Stimulated activated CD4-positive, alpha-beta T cell treated with anti-CD3 and anti-CD28 coated beads, Interleukin-12 subunit alpha, Interleukin-12 subunit beta, amount 100 ng/mL, for 4 hours (primary cell): ENCODE results near the gene TMEM123.

ENCODE experiments used
- DNase-seq: peaks from one replicate; pipeline ENCODE4 v3.0.0-alpha.2; 2020

Gene TMEM123, protein sequence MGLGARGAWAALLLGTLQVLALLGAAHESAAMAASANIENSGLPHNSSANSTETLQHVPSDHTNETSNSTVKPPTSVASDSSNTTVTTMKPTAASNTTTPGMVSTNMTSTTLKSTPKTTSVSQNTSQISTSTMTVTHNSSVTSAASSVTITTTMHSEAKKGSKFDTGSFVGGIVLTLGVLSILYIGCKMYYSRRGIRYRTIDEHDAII

DNA sequence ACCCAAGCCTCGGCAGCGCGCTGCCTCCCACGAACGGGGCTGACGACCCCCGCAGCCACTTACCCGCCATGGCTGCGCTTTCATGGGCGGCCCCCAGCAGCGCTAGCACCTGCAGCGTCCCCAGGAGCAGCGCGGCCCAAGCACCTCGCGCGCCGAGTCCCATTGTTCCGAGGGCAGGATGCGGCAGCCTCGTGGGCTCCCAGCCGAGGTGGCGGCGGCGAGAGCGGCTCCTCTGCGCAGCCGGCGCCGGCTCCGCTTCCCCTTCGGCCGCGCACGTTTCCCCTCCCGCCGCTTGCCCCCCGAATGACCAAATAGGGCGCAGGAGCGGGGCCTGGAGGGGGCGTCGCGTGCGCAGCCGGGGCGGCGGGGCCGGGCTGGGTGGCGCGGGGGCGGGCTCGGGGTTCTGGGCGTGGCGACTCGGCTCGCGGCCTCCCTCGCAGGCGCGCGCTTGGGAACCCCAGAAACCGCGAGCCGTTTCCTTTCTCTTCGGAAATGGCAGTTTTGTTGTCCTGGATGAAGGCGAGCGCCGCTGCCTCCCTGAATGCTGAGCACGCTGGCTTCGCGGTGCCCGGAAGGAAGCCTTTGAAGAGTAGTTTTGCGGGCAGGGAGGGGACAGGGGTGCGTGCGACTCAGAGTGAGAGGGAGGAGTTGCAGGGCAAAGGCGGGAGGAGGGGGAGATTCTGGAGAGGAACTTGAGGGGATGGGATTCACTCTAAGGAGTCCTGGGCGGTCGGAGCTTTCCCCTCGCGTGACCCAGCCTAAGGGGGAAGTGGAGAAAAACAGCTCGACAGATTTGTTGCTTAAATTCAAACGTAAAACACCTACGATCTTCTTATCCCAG is at the start of gene TMEM123:
Gene TMEM123, minus strand, starts transcription at position 305 of the 841 bp plus-strand sequence. Its CDS starts 142 bp downstream, at position 163.
- peak; percentile 83 for DNase-seq

DNA sequence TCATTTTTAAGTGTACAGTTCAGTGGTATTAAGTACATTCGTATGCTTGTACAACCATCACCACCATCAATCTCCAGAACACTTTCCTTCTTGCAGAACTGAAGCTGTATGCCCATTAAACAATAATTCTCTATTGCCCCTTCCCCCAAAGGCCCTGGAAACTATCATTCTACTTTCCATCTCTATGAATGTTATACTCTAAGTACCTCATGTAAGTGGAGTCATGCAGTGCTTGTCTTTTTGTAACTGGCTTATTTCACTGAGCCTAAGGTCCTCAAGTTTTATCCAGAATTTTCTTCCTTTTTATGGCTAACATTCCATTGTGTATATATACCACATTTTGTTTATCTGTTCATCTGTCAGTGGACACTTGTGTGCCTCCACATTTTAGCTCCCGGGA is 48.3 kb upstream of the TMEM123 start:
- no peak for DNase-seq

DNA sequence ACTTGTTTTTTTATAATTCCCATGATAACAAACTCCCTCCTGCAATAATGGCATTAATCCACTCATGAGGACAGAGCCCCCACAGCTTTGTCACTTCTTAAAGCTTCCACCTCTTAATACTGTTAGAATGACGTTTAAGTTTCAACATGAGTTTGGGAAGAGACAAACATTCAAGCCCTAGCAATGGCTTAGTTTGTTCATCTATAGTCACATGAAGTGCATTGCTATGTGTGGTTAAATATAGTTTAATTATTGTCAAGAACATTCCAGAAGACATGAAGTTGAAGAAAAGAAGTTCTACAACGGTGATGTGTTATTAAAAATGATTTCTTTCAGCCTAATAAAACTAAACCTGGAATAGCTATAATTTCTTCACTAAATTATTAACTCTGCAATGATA is 47.4 kb upstream of the TMEM123 start:
- DNase-seq, result no peak

DNA sequence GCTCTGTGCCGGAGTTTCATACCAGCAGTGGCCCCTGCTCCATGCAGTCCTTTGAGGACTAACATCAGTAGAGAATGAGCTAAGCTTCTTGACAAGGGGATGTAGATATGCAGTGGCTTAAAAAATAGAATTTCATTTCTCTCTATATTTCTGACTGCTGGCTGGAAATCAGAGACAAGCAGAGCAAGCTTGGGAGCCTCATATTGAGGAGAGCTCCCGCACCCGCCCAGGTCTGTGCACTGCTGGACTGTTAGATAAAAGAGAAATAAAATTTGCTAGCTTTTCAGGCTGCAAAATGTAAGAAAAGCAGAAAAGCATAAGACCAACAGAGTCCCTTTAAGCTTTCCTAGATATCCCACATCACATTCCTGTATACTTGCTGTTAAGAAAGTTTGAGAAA is 46.6 kb upstream of the TMEM123 start:
- DNase-seq, result no peak

DNA sequence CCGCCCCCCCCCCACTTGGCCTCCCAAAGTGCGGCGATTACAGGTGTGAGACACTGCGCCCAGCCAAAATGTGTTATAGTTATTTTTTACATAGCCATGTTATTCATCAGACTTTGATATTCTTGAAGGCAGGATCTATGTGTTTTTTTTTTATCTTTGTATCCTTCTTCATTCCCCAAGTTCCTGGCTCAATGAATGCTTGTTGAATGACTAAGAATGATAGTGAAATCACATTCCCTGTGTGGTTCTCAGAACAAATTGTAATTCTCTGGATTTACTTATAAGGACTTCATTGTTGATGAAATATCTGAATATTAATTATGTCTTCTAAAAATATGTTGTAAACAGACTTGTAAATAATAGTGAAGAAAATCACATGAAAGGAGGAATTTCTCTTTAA is 44.5 kb upstream of the TMEM123 start:
- DNase-seq, result no peak

DNA sequence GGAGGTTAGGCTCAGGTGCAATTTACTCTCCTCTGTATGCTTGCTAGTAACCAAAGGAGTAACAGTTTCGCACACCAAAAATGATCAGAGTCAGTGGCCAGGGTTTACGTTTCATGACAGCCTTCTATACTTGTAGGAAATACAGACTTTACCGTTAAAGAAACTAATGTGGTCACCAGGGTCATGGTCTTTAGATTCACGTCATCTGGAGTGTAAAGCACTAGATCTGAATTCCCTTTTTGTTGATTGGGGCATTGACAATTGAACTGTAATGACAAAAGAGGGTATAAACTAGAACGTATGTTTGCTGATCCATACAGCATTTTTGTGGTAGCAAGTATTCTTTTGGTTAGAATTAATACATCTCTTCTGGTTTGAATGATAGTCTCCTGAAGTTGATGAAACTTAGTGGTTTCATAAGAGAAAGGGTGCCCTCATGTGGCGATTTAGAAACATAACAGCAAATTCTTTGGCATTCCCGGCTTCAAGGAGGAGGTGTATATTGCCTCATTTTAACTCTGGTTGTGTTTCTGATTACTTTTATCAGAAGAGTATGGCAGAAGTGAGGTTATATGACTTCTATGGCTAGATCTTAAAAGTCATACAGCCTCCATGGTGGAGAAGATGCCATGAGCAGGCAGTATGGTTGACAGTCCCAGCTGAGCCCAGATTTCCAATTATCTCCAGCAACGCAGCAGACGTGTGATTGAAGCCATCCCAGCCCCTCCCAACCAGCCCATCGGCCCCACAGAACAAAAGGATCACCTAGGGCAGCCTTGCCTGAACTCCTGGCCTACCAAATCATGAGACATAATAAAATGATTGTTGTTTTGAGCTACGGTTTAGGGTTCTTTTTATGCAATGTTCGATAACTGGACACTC is 42.8 kb upstream of the TMEM123 start:
- no peak for DNase-seq

DNA sequence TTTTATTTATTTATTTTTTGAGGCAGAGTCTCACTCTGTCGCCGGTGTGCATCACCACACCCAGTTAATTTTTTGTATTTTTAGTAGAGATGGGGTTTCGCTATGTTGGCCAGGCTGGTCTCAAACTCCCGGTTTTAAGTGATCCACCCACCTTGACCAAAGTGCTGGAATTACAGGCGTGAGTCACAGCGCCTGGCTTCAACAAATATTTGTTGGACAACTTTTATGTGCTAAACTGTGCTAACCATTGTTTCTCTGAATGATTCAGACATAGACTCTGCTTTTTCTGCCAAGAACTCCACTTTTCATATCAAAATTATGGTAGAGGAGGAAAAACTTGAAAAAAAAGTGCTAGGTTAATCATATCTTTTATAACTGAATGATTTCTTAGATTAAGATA is 41.7 kb upstream of the TMEM123 start:
- no peak for DNase-seq

DNA sequence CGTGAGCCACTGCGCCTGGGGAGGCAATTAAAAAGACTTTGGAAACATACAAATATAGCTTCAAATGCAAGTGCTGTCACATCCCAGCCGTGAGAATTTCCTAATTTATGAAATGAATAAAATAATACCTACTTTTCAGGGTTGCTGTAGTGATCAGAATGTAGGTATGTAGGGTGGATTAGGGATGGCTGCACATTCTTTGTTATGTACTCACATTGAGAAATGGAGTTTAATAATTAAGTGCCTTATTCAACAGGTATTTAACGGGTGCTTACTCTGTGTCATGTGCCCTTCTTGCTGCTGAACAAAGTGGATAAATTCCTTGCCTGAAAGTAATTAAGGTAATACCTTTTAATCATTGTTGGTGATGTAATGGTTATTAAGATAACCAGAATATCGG is 41.0 kb upstream of the TMEM123 start:
- no peak for DNase-seq

DNA sequence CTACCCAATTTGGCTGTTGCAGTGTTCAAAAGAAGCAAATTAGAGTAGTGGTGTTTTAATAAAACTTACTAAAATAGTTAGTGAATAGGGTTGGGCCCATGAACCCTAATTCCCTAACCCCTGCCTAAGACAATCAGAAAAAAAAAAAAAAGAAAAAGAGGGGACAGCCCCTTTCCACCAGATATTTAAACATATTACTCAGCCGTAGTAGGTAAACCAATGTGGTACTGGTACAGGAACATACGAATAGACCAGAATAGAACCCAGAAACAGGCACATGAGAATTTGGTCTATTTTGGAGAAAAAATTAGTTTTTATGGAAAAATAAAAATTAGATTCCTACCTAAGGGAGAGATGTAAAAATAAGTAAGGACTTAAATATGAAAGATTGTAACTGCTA is 39.4 kb upstream of the TMEM123 start:
- no peak for DNase-seq

DNA sequence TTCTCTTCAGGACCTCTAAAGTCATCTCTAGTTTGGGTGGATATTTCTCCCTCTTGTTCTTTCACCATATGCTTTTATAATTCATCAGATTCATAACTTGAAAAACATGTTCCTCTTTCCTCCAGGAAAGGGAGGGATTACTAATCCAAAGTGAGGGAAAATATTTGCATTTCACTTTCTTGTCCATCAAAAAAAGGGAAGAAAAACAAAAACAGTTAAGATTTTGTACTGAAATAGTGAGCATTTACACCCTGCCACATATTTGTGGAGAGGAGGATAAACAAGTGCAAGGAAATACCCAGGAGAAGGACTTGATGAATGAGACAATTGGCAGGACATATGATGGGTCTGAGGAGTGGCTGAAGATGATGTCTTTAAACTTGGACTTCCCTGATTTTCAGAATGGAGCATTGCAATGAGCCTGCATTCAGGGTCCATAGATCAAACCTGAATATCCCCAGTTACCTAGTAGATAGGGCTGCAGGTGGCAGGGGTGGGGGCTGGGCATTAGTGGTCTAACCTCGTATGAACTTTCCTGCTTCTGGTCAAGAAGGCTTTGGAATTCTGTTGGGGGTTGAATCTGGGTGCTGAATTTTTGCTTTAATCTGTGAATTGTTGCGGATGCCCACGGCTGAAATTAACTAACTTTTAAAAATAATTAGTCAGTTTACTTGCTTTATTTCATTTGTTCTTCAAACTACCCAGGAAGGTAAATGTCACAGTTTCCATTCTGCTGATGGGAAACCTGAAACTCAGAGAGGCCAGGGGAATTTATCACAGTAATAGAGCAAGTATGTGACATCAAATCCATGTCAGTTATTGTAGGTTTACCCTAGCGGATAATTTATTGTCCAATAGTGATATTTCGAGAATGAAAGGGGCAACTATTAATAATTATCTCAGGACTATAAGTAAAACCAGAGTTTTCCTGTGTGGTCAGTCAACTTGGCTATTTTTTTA is 36.9 kb upstream of the TMEM123 start:
- DNase-seq, result no peak

DNA sequence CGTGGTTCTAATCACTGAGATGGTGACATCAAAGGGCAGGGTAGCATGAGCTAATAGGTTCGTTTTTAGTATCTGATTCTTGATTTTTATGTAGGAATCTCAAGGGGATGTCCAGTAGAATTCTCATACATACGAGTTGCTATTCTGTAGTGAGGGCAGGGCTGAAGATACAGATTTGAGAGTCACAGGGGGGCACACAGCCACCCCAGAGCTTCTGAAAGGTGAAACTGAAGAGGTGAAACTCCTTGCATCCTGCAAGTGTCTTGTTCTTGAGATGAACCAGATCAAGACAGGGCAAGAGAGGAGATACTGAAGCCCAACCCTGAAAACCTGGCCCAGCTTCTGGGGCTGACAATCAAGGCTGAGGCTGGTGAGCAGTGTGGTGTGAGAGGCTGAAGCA is 35.6 kb upstream of the TMEM123 start:
- DNase-seq, result no peak

DNA sequence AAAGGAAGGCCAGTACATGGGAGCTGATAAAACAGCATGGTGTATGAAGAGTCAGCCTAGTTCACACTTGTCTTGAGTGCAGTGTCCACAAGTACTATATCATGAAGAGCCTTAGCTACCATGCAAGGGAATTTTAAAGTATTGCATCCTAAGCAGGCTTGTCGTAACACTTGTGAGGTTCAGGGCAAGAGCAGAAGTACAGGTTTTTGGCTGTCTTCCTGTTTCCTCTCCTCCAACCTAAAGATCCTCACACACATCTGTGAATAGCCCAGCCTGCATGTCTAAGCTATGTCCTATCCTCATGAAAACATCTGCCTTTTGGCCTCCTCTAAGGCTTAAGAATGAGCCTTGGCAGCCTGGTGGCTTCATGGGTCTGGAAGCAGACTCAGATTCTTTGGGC is 34.6 kb upstream of the TMEM123 start:
- no peak for DNase-seq

DNA sequence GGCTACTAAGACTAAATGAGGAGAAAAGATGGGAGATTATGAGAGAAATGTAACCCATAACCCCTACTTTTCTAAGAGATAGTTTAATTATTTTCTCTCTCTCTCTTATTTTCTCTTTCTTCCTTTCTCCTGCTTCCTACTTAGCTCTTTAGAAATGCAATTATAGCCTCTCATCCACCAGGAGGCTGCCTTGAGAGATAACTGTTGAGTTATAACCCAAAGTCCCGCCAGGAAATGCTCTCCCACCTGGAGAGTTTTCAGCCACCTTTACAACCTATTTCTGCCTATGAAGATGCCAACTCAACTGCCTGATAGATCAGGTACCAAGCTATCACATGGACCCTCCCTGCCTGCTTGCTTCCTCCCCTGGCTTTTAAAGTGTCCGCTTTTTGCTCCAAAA is 34.0 kb upstream of the TMEM123 start:
- DNase-seq, result no peak

DNA sequence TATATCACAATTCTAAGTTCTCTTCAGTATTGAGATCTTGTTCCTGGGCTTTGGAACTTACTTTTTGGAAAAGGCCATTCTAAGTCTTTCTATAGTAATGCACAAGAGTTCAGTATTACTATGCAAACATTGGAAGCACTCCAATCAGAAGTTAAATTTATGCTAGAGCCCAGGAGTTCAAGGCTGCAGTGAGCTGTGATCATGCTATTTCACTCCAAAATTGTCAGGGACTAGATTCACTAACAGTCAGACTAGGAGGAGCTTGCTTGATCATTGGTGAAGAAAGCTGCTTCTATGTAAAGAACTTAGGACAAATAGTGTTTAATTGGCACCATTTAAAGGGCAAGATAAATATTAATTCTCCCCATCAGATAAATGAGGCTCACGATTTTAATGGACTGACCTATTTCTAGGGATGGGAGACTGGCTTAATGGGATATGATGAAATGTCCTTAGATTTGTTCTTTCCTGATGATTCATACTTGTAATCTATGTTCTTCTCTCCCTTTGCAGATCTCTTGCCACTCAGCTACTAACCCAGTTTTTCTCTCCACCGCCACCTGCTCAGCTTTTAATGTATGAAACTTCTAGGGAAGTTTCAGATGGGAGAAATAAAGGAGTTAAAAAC is 32.6 kb upstream of the TMEM123 start:
- no peak for DNase-seq

DNA sequence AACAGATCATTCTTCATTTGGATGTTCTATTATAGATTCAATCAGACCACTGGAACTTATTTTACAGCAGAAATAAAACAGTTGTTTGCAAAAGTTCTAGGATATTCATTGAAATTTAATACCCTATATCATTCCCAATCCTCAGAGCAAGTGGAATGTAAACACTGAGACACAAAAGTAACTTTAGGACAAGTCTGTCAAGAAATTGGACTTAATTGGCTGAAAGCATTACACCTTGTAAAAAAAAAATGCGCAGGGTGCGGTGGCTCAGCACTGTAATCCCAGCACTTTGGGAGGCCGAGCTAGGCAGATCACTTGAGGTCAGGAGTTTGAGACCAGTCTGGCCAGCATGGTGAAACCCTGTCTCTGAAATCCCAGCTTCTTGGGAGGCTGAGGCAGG is 29.9 kb upstream of the TMEM123 start:
- no peak for DNase-seq

DNA sequence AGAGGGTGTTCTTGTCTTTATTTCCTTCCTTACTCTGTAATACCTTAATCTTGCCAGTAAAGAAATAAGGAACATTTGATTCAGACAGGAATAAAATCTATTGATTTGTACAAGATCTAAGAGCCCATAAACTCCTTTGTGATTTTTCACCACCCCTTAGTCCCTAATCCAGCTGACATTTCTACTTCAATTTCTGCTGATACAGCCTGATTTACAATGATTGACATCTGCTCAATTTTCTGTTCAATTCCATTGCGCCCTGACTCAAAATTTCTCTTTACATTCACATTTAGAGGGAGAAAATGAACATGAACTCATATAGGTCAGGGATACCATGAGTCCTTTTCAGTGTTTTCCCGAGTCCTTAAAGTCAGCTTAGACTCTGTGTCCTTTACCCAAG is 27.2 kb upstream of the TMEM123 start:
- no peak for DNase-seq

DNA sequence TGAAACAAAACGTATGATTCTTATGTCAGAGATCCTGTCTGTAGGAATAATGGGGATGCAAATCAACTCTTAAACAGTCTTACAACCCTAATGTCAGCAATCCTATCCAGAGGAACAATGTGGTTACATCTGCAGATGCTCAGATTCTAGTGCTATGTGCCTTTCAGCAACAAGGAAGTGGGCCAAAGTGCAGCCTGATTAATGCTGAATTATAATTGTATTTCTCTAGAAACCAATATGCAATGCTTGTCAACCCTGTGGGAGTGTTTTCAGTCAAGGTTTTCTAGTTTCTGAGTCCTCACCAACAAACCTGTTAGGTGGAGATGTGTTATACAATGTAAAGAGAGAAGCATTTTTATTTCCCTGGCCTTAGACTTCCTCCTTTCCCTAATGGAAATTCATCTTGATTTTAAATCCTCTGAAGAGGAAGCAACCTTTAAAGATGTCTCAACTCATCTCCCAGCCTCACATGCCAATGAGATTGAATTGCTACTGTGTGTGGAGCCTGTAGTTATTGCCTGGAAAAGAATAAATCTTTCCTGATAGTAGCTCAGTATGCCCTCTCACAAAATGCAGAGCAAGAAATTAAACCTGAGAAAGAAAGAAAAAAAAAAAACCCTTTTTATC is 26.2 kb upstream of the TMEM123 start:
- no peak for DNase-seq

DNA sequence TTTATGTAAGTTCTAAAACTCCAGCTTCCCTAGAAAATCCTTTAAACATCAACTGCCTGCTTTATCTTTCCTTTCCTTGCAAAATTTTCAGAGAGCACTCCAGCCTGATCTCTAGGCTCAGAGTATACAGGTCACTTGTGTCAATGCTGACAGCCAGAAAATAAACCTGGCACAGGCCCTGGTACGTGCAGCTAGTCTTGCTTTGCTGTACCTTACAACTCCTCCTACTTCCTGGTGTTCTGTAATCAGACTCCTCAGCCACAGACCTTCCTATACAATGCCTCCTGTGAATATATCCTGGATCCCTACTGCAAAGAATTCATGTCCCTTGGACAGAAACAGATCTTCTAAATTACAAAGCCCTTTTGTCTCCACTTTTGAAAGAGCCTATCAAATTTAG is 24.2 kb upstream of the TMEM123 start:
- DNase-seq, result no peak

DNA sequence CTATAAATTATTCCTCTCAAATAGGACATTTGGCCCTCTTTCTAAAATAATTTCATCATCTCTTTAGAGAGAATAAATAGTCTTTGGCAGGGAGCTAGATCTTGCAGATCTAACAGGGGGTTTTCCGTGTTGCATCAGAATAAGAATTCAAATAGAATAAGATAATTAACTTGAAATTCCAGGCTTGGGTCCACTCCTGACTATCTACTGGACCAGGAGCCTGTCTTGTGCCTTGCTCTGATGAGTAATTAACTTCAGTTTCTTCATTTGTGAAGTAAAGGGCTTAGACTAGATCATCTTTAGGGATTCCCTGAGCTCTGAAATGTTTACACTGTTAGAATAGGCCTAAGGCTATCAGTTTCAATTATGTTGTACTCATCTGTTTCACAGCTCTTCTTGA is 23.5 kb upstream of the TMEM123 start:
- no peak for DNase-seq

DNA sequence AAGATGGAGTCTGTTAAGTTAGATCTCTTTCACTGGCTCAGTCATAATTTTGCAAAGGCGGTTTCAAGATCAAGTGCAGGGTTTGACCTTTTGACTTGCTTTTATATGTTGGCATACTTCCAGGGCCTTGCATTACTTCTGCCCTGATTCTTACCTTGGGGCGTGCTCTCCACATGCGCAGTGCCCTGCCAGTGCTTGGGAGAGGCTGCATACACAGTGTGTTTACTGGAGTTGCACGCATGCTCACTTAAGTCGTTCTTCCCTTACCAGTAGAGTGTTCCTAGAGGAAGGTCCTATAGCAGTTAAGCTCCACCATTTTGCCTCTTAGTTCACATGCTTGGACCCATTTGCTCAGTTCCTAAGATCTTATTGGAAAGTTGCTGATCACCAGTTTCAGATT is 21.0 kb upstream of the TMEM123 start:
- DNase-seq, result no peak

DNA sequence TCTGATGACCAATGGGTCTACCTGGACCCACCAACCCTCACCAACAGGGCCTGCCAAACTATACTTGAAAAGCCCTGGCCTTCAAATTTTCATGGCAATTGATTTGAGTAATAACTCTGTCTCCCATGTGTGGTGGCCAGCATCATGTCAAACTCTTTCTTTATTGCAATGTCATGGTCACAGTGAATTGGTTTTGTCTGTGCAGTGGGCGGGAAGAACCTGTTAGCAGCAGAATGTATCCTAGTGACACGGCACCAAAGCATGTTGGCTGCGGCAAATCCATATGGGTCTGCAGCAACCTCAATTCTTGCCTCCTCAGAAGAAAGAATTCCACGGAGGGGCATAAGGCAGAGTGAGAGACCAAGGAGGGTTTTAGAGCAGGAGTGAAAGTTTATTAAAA is 19.6 kb upstream of the TMEM123 start:
- DNase-seq, result no peak

DNA sequence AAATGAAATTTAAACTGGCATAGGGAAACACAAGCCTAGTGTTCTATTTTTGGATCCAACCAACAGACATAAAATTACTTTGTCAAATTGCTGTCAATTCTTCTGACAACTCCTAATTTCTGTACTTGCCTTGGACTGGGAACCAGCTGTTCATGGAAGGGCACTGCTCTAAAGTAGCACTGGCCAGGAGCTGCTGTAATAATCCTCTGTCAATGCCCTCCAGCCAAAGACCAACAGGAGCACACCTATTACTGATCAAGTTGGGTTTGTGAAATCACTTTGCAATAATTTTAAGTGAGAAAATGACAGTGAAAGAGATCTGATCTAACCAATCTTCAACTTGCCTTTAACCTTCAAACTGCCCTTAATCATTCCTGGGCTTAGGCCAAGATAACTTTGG is 18.9 kb upstream of the TMEM123 start:
- DNase-seq, result no peak
